Activated T-cell treated with anti-CD3 and anti-CD28 coated beads, Interleukin-2, amount 50 U/mL, for 72 hours (primary cell): Measurements from ENCODE around the gene SRRM3. TPM values are rescaled to one million over a fixed set of nuclear protein-coding genes. Genes with fewer than 3 reads are reported as not detected.
"Not testable (repeated sequence)": the region's sequence is repeated elsewhere in the genome, so short reads cannot be mapped to it uniquely, and the experiment has no call there.

ENCODE experiments used
- ATAC-seq, 2 donors: fragments of 150-1000 bp; cut with Tn5 transposase; replicated peaks in 1 of 2; 2 replicates each; pipeline ENCODE4 v1.10.0; 2021; ENCODE audit warnings: moderate library complexity in 2 of 2, mild to moderate bottlenecking in 1 of 2
- DNase-seq, 2 donors: peaks; one replicate each; pipeline ENCODE4 v3.0.0; 2021 to 2022; ENCODE audit warnings: mixed read lengths in 1 of 2
- H3K27ac Mint-ChIP-seq: one replicate; pipeline ENCODE4 v1.8.0; 2022; ENCODE audit warnings: mild to moderate bottlenecking, moderate library complexity, mixed read lengths
- H3K27me3 Mint-ChIP-seq: one replicate; pipeline ENCODE4 v1.8.0; 2022; ENCODE audit warnings: low read depth, mixed read lengths
- H3K36me3 Mint-ChIP-seq, 2 donors: one replicate each; pipeline ENCODE4 v1.8.0; 2022; ENCODE audit warnings: mixed read lengths in 2 of 2, mild to moderate bottlenecking in 1 of 2; ENCODE audit not compliant: insufficient read depth in 2 of 2
- H3K4me1 Mint-ChIP-seq: one replicate; pipeline ENCODE4 v1.8.0; 2022; ENCODE audit warnings: low read depth, mixed read lengths
- H3K4me3 Mint-ChIP-seq, 2 donors: one replicate each; pipeline ENCODE4 v1.8.0; 2022; ENCODE audit warnings: mild to moderate bottlenecking in 2 of 2, mixed read lengths in 2 of 2, moderate library complexity in 2 of 2
- H3K9me3 Mint-ChIP-seq, 2 donors: one replicate each; pipeline ENCODE4 v1.8.0; 2022; ENCODE audit warnings: mixed read lengths in 2 of 2
- total RNA-seq, 2 donors: library from RNA; stranded (reverse); gene quantifications; one replicate each; pipeline ENCODE4 v1.2.3, GENCODE V29; 2022

Gene SRRM3
- total RNA-seq, 2 donors from 2014 or later, result 0.12 TPM; not detected in 1

DNA sequence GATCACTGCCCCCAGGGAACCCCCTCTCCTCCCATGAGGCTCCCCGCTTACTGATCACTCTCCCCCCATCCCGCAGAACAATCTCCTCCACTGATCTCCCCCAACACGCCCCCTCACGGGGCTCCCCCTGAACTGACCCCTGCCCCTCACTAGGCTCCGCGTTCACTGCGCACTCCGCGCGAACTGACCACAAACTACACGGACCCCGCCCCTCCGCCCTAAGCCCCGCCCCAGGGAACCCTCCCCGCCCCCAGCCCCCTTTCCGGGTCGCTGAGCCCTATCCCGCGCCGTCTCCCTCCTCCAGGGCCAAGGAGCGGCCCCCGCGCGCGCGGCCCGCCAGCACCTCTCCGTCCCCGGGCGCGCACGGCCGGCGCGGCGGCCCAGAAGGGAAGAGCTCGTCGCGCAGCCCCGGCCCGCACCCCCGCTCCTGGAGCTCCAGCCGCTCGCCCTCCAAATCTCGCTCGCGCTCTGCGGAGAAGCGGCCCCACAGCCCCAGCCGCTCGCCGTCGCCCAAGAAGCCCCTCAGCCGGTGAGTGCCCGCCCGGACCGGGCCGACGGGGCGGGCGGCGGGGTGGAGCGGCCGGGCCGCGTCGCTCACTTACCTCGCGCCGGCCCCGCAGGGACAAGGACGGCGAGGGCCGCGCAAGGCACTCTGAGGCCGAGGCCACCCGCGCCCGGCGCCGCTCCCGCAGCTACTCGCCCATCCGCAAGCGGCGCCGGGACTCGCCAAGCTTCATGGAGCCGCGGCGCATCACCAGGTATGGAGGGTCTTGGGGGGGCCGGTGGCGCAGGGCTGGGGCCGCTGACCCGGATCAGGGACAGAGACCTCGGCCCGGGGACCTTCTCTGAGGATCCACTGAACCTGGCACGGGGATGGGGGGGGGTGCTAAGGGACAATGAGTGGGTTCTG lies 80.9 kb downstream of the SRRM3 start:
- no peak for DNase-seq
- Mint-ChIP-seq H3K36me3 (peaks cover 0 to 3% of the 10 kb centered on the region in 2 donors), H3K27me3 (peaks cover 57% of the 10 kb centered on the region), H3K27ac (no peak overlapping the region), H3K9me3 (no peaks in the 10 kb centered on the region), H3K4me3 (peak overlapping the region; percentile 64 to 85), H3K4me1 (peaks cover 13% of the 10 kb centered on the region)
- ATAC-seq, result peak; percentile 54 to 71

DNA sequence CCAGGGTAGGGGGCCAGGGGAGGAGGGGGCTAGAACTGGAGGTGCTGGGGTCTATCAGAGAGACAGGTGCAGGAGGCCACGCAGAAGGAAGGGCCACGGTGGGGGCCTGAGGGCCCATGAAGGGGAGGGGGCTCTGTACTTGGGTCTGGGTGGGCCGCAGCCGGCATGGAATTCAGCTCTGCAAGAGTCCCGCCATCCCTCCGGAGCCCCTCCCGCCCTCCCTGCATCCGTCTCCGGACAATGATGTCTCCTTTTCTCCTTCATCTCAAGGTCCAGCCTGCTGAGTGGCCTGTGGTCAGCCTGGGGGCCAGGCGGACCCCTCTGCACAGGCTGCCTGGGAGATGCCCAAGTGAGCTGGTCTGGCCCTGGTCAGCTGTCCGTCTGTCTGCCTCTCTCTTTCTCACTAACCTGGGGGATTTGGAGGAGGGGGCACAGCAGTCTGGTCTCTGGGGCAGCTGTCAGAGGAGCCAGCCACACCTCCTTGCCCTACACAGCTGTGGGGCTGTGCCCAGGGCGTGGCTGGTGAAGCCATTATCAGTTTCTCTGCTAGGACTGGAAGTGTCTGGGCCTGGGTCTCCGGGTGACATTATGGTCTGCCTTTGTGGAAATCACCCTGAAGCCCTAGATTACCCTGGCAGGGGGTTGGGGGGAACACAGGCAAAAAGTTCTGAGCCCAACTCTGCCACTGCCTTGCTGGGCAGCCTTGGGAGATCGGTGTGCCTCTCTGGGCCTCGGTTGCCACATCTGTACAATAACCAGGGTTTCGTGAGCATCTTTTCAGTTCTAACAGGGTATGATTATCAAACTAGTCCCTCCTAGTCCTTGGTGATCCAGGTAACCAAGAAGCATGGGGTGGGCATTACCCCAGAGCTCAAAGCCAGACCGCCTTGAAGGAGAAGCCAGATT lies 81.8 kb downstream of the SRRM3 start:
- Mint-ChIP-seq H3K27ac (no peak overlapping the region), H3K36me3 (peaks cover 0 to 3% of the 10 kb centered on the region in 2 donors), H3K9me3 (no peaks in the 10 kb centered on the region), H3K27me3 (peaks cover 51% of the 10 kb centered on the region), H3K4me1 (peaks cover 13% of the 10 kb centered on the region), H3K4me3 (peak overlapping the region; percentile 58 to 62)
- ATAC-seq (no peak), DNase-seq (no peak)

DNA sequence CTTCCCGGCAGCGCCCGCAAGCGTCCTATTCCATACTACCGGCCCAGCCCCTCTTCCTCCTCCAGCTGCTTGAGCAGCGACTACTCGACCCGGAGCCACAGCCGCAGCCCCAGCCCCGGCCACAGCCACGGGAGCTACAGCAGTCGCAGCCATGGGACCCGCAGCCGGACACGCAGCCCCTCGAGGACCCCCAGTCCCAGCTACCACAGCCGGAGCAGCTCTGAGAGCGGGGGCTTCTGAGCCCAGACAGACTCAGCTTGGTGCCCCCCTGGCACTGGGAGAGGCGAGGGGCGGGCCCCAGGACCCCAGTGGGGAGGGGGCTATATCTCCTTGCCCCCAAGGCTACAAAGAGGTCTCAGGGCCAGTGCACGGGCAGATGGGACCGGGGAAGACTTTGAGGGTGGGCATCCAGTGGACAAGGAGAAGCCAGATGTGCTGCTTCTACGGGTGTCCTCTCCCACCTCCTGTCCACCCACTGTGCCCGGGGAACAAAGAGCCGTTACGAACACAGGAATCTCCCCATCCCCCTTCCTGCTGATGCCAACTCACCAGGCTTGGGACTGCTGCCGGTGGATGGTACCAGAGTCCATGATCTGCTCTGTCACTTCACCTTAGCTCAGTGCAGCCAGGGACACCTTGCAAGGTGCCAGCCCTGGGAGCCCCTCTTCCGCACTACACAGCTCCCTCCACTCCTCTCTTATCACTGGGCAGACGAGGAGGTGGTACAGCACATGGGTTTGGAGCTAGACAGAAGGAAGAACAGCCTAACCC lies 84.1 kb downstream of the SRRM3 start:
- Mint-ChIP-seq H3K27me3 (peaks cover 30% of the 10 kb centered on the region), H3K4me1 (peaks cover 12% of the 10 kb centered on the region), H3K9me3 (no peaks in the 10 kb centered on the region), H3K4me3 (no peak overlapping the region), H3K36me3 (peaks cover 0 to 3% of the 10 kb centered on the region in 2 donors), H3K27ac (no peak overlapping the region)
- no peak for DNase-seq
- no peak for ATAC-seq

DNA sequence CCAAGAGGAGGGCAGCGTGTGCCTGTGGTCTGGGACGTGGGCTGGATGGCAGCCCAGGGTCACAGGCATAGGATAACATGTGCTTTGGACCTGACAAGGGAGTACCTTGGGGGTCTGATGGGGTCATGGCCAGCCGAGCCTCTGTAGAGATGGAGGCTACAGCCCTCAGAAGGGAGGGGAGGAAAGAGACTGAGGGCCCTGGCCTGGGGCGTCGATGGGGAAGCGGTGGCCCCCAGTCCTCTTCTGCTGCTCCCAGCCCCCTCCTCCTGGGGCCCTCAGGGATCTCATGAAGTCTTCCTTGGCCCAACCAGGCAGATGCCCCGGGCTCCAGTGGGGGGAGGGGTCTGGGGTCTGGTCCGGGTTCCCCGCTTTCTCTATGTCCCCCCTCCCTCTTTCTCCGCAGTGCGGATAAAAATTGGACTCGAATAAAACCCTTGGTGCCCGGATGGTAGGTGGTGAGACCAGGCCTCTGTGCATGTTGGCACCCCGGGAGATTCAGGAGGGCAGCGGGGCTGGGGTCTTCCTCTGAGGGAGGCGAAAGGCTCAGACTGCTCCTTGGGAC lies 85.2 kb downstream of the SRRM3 start:
- peaks cover 17% of the 10 kb centered on the region for H3K4me1 Mint-ChIP-seq
- no peaks in the 10 kb centered on the region for H3K36me3 Mint-ChIP-seq
- no peaks in the 10 kb centered on the region for H3K9me3 Mint-ChIP-seq
- DNase-seq, result no peak
- H3K27me3 Mint-ChIP-seq, result peaks cover 21% of the 10 kb centered on the region
- no peak for ATAC-seq
- no peak overlapping the region for H3K27ac Mint-ChIP-seq
- no peak overlapping the region for H3K4me3 Mint-ChIP-seq

DNA sequence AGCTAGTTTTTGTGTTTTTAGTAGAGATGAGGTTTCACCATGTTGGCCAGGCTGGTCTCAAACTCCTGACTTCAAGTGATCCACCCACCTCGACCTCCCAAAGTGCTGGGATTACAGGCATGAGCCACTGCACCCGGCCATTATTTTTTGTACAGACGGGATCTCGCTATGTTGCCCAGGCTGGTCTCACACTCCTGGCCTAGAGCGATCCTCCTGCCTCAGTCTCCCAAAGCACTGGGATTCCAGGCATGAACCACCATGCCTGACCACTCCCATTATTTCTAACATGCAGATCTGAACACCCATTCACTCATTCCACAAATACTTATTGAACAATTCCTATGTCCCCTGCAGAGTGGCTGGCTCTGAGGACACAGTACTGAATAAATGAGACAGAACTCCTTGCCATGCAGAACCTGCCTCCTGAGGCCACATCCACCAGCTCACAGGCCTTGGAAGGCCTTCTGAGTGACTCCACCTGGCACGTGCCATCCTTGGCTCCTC lies 89.2 kb downstream of the SRRM3 start:
- not testable (repeated sequence) for ATAC-seq, DNase-seq, H3K27me3 Mint-ChIP-seq, H3K36me3 Mint-ChIP-seq, H3K27ac Mint-ChIP-seq, H3K9me3 Mint-ChIP-seq
- H3K4me3 Mint-ChIP-seq, result peak overlapping the region; percentile 60 to 77
- peaks cover 17% of the 10 kb centered on the region for H3K4me1 Mint-ChIP-seq

DNA sequence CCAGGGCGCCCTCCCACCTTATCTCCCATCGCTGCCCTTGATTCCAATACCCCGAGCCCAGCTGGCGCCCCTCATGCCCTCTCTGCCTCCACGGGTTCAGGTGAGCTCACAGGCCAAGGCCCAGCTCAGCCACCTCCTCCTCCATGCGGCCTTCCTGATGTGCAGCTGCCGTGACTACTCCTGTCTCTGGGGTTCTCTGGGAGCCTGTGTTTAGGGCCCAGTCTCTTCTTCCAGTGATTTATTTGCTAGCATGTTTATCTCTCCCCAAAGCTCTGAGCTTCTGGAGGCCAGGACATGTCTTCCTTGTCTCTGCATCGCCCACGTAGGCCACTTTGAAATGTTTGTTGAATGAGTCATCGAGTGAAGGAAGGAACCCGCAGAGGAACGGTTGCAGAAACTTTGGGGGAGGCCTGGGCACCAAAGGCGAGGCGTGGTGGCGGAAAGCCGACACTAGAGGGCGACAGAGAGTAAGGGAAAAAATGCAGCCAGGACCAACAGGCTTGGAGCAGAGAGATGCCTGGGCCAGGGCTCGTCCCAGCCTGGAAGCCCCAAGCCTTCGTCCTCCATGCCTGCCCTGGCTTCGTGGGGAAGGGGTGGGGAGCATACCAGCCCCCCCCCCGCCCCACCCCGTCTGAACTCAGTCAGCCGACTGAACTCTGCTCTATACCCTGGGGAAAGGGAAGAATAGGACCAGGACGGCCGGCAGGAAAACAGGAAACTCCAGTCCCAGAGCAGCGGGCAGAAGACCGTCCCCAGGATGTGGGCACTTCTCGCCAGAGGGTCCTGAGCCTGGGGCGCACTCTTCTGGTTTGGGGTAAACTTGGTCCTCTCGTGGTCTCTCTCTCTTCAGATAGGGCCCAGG lies 89.9 kb downstream of the SRRM3 start:
- H3K27ac Mint-ChIP-seq, result no peak overlapping the region
- peak; percentile 94 to 96 for ATAC-seq
- DNase-seq, result peak; percentile 92 to 95
- H3K4me1 Mint-ChIP-seq, result peaks cover 17% of the 10 kb centered on the region
- no peaks in the 10 kb centered on the region for H3K27me3 Mint-ChIP-seq
- H3K36me3 Mint-ChIP-seq, result no peaks in the 10 kb centered on the region
- H3K9me3 Mint-ChIP-seq, result no peaks in the 10 kb centered on the region
- peak overlapping the region; percentile 60 to 77 for H3K4me3 Mint-ChIP-seq

DNA sequence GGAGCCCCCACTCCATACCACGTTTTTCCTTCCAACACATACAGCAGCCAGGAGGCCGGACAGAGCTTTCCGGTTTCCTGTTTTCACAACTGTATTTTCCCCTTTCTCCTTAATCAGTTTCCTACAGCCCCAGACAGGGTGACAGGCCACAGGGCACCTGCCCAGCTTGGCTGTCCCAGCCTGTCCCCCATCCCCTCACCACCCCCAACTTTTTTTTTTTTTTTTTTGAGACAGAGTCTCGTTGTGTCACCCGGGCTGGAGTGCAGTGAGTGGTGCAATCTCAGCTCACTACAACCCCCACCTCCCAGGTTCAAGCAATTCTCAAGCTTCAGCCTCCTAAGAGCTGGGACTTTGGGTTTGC lies 90.5 kb downstream of the SRRM3 start:
- H3K27me3 Mint-ChIP-seq, result peaks cover 3% of the 10 kb centered on the region
- no peaks in the 10 kb centered on the region for H3K36me3 Mint-ChIP-seq
- H3K4me3 Mint-ChIP-seq, result peak overlapping the region; percentile 22 to 23
- H3K9me3 Mint-ChIP-seq, result no peaks in the 10 kb centered on the region
- DNase-seq, result no peak
- H3K27ac Mint-ChIP-seq, result no peak overlapping the region
- no peak for ATAC-seq
- H3K4me1 Mint-ChIP-seq, result peaks cover 22% of the 10 kb centered on the region

DNA sequence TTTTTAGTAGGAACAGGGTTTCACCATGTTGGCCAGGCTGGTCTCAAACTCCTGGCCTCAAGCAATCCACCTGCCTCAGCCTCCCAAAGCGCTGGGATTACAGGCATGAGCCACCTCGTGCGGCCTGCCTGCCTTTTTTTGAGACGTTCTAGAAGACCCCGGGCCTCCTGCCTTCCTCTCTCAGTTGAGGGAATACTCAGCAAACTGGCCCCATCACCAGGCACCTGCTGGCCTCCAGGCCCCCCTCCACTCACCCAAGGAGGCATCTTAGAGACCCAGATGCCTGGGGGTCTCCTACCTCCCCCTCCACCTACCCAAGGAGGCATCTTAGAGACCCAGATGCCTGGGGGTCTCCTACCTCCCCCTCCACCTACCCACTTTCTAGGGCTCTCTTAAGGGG lies 91.2 kb downstream of the SRRM3 start:
- not testable (repeated sequence) for H3K27ac Mint-ChIP-seq, ATAC-seq, H3K4me3 Mint-ChIP-seq, H3K9me3 Mint-ChIP-seq, H3K27me3 Mint-ChIP-seq, H3K36me3 Mint-ChIP-seq, DNase-seq
- peaks cover 23% of the 10 kb centered on the region for H3K4me1 Mint-ChIP-seq

DNA sequence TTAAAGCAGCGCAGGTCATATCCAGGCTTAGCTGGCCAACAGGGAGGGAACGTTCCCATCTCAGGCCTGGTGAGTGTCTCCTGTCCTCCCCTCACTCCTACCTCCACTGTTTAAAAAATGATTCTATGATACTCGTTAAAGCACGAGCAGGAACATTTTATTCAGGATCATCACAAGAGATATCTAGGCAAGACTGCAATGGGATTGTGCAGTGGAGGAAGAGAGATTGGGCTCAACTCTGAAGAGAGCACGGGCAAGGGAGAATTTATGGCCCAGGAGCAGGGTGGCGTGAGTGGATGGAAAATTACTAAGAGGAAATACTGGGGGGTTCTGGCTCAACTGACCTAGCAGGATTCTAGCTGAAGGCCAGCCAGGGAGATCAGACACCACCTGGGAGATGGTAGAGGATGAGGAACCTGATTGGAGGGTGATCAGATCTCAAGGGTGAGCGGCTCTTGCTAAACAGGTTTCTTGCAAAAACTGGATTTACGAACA lies 91.8 kb downstream of the SRRM3 start:
- Mint-ChIP-seq H3K27ac (no peak overlapping the region), H3K4me1 (peaks cover 23% of the 10 kb centered on the region), H3K36me3 (no peaks in the 10 kb centered on the region), H3K4me3 (no peak overlapping the region), H3K27me3 (peaks cover 5% of the 10 kb centered on the region), H3K9me3 (no peaks in the 10 kb centered on the region)
- DNase-seq (no peak), ATAC-seq (no peak)

DNA sequence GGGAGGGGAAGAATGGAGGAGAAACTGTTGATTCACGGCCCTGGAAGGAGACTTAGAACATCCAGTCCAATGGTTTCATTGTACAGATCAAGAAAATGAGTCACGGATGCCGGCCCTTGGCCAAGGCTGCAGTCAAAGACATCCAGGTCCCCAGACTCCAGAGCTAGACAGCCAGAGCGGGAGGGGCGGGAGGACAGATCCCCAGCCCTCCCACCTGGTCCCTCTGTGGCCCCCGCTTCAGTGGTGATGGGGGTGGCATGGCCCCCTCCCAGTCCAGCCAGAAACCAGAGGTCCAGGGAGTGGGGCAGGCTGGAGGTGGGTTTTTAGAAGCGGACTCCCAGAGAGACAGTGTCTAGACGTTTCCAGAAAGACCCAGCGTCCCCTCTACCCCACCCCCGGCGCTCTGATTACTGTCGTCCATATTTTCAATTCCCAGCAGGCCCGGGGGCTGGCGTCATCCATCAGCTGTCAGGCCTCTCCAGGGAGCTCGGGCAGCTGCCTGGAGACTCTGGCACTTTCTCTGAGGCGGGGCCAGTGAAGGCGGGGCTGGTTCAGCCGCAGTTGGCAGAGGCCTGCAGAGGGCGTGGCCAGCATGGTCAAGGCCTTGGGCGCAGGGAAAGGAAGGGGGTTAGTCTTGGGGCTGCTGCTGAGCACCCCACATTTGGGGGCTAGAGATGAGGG lies 92.8 kb downstream of the SRRM3 start:
- H3K4me3 Mint-ChIP-seq, result no peak overlapping the region
- H3K36me3 Mint-ChIP-seq, result no peaks in the 10 kb centered on the region
- H3K9me3 Mint-ChIP-seq, result no peaks in the 10 kb centered on the region
- no peak overlapping the region for H3K27ac Mint-ChIP-seq
- peaks cover 5% of the 10 kb centered on the region for H3K27me3 Mint-ChIP-seq
- peaks cover 23% of the 10 kb centered on the region for H3K4me1 Mint-ChIP-seq
- ATAC-seq, result no peak
- DNase-seq, result no peak
